ENCODE results near the gene APBA1.

- no peak for TF ChIP-seq EP300 (IDR thresholded peaks at IDR 0.05)
- TF ChIP-seq CTCF (IDR thresholded peaks at IDR 0.05), result no peak
- no peak for TF ChIP-seq POLR2A (IDR thresholded peaks at IDR 0.05; ENCODE audit: low read depth)
Observed at GRCh38 chr9:69583645-69584234, 88.4 kb downstream of the APBA1 start.

Data from esophagus muscularis mucosa (tissue), 4 donors.